OCI-LY1 (cell line): Measurements from ENCODE around the gene DCAF4.

Experiments
- H2AFZ ChIP-seq: fragments of 200-600 bp; sonication (generic), shearing (Covaris generic); 2 replicates; pipeline ENCODE4 v1.6.0; 2014; ENCODE audit warnings: antibody characterized with exemption, mild to moderate bottlenecking, low read length
- H3F3A ChIP-seq: fragments of 200-600 bp; sonication (generic), shearing (Covaris generic); 2 replicates; pipeline ENCODE4 v1.6.0; 2014; ENCODE audit warnings: mild to moderate bottlenecking, antibody characterized with exemption, low read length, moderate library complexity; ENCODE audit not compliant: insufficient read depth
- H3K27ac ChIP-seq: fragments of 200-600 bp; sonication (generic); 2 replicates; pipeline ENCODE4 v1.5.1; 2014; ENCODE audit warnings: low read length, mixed run types, mild to moderate bottlenecking, low read depth; ENCODE audit not compliant: poor library complexity, severe bottlenecking
- H3K27me3 ChIP-seq: fragments of 200-600 bp; sonication (generic); 2 replicates; pipeline ENCODE4 v1.6.0; 2014; ENCODE audit warnings: antibody characterized with exemption, mild to moderate bottlenecking, low read length, moderate library complexity; ENCODE audit not compliant: insufficient read depth
- H3K36me3 ChIP-seq: fragments of 200-600 bp; sonication (generic); 2 replicates; pipeline ENCODE4 v1.6.1; 2014; ENCODE audit warnings: mild to moderate bottlenecking, antibody characterized with exemption, low read length, moderate library complexity, mixed read lengths; ENCODE audit not compliant: insufficient read depth
- H3K4me1 ChIP-seq: fragments of 200-600 bp; sonication (generic); 2 replicates; pipeline ENCODE4 v1.5.1; 2014; ENCODE audit warnings: mild to moderate bottlenecking, low read length, moderate library complexity; ENCODE audit not compliant: insufficient read depth, severe bottlenecking
- H3K4me2 ChIP-seq: fragments of 200-600 bp; sonication (generic), shearing (Covaris generic); 2 replicates; pipeline ENCODE4 v1.6.1; 2014; ENCODE audit warnings: low read length
- H3K4me3 ChIP-seq: fragments of 200-600 bp; sonication (generic); 2 replicates; pipeline ENCODE4 v1.5.1; 2014; ENCODE audit warnings: low read length, low read depth, mild to moderate bottlenecking, mixed read lengths; ENCODE audit not compliant: poor library complexity, severe bottlenecking
- H3K79me2 ChIP-seq: fragments of 200-600 bp; shearing (Covaris generic); 2 replicates; pipeline ENCODE4 v1.6.1; 2016; ENCODE audit warnings: mixed run types, low read length, mixed read lengths; ENCODE audit not compliant: insufficient read depth
- H3K9ac ChIP-seq: fragments of 200-600 bp; sonication (generic), shearing (Covaris generic); 2 replicates; pipeline ENCODE4 v1.6.1; 2014; ENCODE audit warnings: mild to moderate bottlenecking, low read length, mixed read lengths
- H3K9me2 ChIP-seq: fragments of 200-600 bp; sonication (generic), shearing (Covaris generic); 2 replicates; pipeline ENCODE4 v1.6.1; 2014; ENCODE audit warnings: low read depth, mild to moderate bottlenecking, low read length, mixed read lengths
- H3K9me3 ChIP-seq: fragments of 200-600 bp; shearing (Covaris generic); 2 replicates; pipeline ENCODE4 v1.6.1; 2014; ENCODE audit warnings: low read length, mixed read lengths
- H4K20me1 ChIP-seq: fragments of 200-600 bp; sonication (generic), shearing (Covaris generic); 2 replicates; pipeline ENCODE4 v1.6.0; 2016; ENCODE audit warnings: mild to moderate bottlenecking, low read length; ENCODE audit not compliant: insufficient read depth
- EZH2 ChIP-seq: fragments of 200-600 bp; sonication (generic), shearing (Covaris generic); IDR thresholded peaks from 2 replicates; pipeline ENCODE4 v1.8.0; 2017; ENCODE audit warnings: borderline replicate concordance, mixed run types, mild to moderate bottlenecking, antibody characterized with exemption, low read length, moderate library complexity, mixed read lengths
- TF ChIP-seq, protein P1 (sequence below): fragments of 200-600 bp; sonication (generic), shearing (Covaris generic); IDR thresholded peaks from 2 replicates; pipeline ENCODE4 v1.5.1; 2017; ENCODE audit warnings: mild to moderate bottlenecking, antibody characterized with exemption, low read length, moderate library complexity, mixed read lengths

The DCAF4 gene

DNA sequence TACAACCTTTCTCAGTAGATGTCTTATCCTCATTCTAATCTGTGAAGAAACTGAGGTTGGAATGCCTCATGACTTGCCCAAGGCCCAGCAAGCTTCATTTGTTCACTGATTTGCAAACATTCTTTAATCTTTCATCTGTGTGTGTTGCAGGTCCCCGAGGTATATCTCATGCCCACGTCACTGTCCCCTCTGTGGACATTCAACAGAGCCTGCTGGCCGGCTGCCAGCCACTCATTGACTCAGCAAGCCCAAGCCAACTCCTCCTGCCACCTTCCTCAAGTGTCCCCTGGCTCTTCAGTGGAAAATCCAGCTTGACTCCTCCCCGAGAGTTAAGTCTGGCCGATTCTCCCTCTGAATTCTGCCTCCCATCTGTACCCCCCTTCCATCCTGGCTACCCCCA lies 1.9 kb upstream of the DCAF4 start:
- no peaks in the 10 kb centered on the region for H3K36me3 ChIP-seq
- H3K4me3 ChIP-seq, result no peak overlapping the region
- no peak overlapping the region for H2AFZ ChIP-seq
- TF ChIP-seq, protein P1, sequence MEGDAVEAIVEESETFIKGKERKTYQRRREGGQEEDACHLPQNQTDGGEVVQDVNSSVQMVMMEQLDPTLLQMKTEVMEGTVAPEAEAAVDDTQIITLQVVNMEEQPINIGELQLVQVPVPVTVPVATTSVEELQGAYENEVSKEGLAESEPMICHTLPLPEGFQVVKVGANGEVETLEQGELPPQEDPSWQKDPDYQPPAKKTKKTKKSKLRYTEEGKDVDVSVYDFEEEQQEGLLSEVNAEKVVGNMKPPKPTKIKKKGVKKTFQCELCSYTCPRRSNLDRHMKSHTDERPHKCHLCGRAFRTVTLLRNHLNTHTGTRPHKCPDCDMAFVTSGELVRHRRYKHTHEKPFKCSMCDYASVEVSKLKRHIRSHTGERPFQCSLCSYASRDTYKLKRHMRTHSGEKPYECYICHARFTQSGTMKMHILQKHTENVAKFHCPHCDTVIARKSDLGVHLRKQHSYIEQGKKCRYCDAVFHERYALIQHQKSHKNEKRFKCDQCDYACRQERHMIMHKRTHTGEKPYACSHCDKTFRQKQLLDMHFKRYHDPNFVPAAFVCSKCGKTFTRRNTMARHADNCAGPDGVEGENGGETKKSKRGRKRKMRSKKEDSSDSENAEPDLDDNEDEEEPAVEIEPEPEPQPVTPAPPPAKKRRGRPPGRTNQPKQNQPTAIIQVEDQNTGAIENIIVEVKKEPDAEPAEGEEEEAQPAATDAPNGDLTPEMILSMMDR, result no peak
- no peak for TF ChIP-seq EZH2
- H4K20me1 ChIP-seq, result no peaks in the 10 kb centered on the region
- no peaks in the 10 kb centered on the region for H3K27me3 ChIP-seq
- no peaks in the 10 kb centered on the region for H3K9me3 ChIP-seq
- H3F3A ChIP-seq, result no peaks in the 10 kb centered on the region
- H3K9me2 ChIP-seq, result no peaks in the 10 kb centered on the region
- no peak overlapping the region for H3K27ac ChIP-seq
- no peak overlapping the region for H3K4me2 ChIP-seq
- H3K9ac ChIP-seq, result no peak overlapping the region
- no peaks in the 10 kb centered on the region for H3K79me2 ChIP-seq
- H3K4me1 ChIP-seq, result peaks cover 12% of the 10 kb centered on the region

GRCh38 chr14:72925171-72925759 lies 999 bp upstream of the DCAF4 start:
- Histone ChIP-seq H3K9me3 (no peaks in the 10 kb centered on the region), H3K4me3 (peak overlapping the region; percentile 73), H3K27ac (no peak overlapping the region), H3K9ac (peak overlapping the region; percentile 66), H3K4me1 (peaks cover 12% of the 10 kb centered on the region), H3K79me2 (no peaks in the 10 kb centered on the region), H3F3A (no peaks in the 10 kb centered on the region), H3K4me2 (peak overlapping the region; percentile 69), H4K20me1 (no peaks in the 10 kb centered on the region), H3K36me3 (no peaks in the 10 kb centered on the region), H2AFZ (peak overlapping the region; percentile 85; the same call in 1 of the 2 replicates), H3K9me2 (no peaks in the 10 kb centered on the region), H3K27me3 (no peaks in the 10 kb centered on the region)
- TF ChIP-seq, protein P1, result no peak
- no peak for TF ChIP-seq EZH2

DNA sequence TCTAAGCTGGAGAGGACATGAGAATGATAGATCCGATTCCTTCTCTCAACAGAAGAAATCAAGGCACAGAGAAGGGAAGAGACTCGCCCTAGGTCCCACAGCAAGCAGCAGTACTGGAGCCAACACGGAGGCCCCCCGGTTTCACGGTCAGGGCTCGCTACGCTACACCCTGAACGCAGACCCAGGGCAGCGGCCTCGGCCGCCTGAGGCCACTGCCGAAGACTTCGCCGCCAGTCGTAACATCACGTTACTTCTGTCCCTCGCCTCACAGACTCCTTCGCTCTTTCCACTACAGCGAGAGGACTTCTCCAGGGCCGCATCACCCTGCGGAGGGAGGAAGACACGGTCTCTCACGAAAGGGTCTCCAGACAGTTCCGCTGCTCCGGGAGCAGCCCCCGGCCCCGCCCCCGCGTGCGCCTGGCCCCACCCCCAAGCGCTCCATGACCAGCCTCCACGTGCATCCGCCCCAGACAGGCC lies 411 bp upstream of the DCAF4 start:
- peak overlapping the region; percentile 73 for H3K4me3 ChIP-seq
- H2AFZ ChIP-seq, result peak overlapping the region; percentile 85; the same call in 1 of the 2 replicates
- H3K9ac ChIP-seq, result peak overlapping the region; percentile 66
- H3K9me3 ChIP-seq, result no peaks in the 10 kb centered on the region
- H3K4me1 ChIP-seq, result peaks cover 12% of the 10 kb centered on the region
- no peaks in the 10 kb centered on the region for H3K36me3 ChIP-seq
- H4K20me1 ChIP-seq, result no peaks in the 10 kb centered on the region
- no peaks in the 10 kb centered on the region for H3F3A ChIP-seq
- H3K4me2 ChIP-seq, result peak overlapping the region; percentile 69
- TF ChIP-seq, protein P1, result no peak
- no peak for TF ChIP-seq EZH2
- no peak overlapping the region for H3K27ac ChIP-seq
- no peaks in the 10 kb centered on the region for H3K9me2 ChIP-seq
- H3K79me2 ChIP-seq, result peaks cover 3% of the 10 kb centered on the region
- H3K27me3 ChIP-seq, result no peaks in the 10 kb centered on the region
